H1 (cell line): ENCODE data around the gene VDR. TPM values are rescaled to one million over a fixed set of nuclear protein-coding genes. Genes with fewer than 3 reads are reported as not detected.

ENCODE experiments used
- CTCF ChIA-PET: fragments of 300-600 bp; sonication (Branson Sonifier 250); formaldehyde crosslinking; loops from one replicate; lab custom pipeline; 2021; ENCODE audit not compliant: partially characterized antibody; lab: Charles Lee
- POLR2A ChIA-PET: fragments of 300-600 bp; sonication (Branson Sonifier 250); formaldehyde crosslinking; loops from one replicate; lab custom pipeline; 2021; ENCODE audit warnings: inconsistent platforms; ENCODE audit not compliant: partially characterized antibody; lab: Charles Lee
- DNase-seq, 2 experiments: peaks; one replicate each; pipeline versions ENCODE4 v3.0.0 to v3.0.0-alpha.2; 2010 to 2022; ENCODE audit warnings: low spot score in 2 of 2, low read depth in 1 of 2, mixed read lengths in 1 of 2
- FAIRE-seq: peaks from 2 replicates; lab custom pipeline; 2011; peaks lifted over from hg19 to GRCh38; lab: Jason Lieb, UNC
- H2AFZ ChIP-seq: 2 replicates; pipeline ENCODE4 v1.8.1; 2012; ENCODE audit warnings: low read length, inconsistent platforms
- H2AK5ac ChIP-seq: 2 replicates; pipeline ENCODE4 v1.6.1; 2013; ENCODE audit warnings: low read depth, low read length
- H2BK120ac ChIP-seq: replicated peaks from 2 replicates; pipeline ENCODE3; 2013; ENCODE audit warnings: low read depth, low read length, inconsistent platforms
- H2BK12ac ChIP-seq: 2 replicates; pipeline ENCODE4 v1.6.1; 2013; ENCODE audit warnings: low read depth, low read length
- H2BK15ac ChIP-seq: 2 replicates; pipeline ENCODE4 v1.6.1; 2013; ENCODE audit warnings: low read length
- H2BK20ac ChIP-seq: 2 replicates; pipeline ENCODE4 v1.6.1; 2013; ENCODE audit warnings: low read length
- H2BK5ac ChIP-seq: 2 replicates; pipeline ENCODE4 v1.6.1; 2013; ENCODE audit warnings: low read depth, low read length
- H3K14ac ChIP-seq: 2 replicates; pipeline ENCODE4 v1.6.1; 2013; ENCODE audit warnings: inconsistent platforms; ENCODE audit not compliant: insufficient read length
- H3K18ac ChIP-seq: 2 replicates; pipeline ENCODE4 v1.6.1; 2013; ENCODE audit warnings: low read length; ENCODE audit errors: extremely low read depth
- H3K23ac ChIP-seq: 2 replicates; pipeline ENCODE4 v1.6.1; 2013; ENCODE audit warnings: inconsistent platforms; ENCODE audit not compliant: insufficient read length
- H3K23me2 ChIP-seq: 2 replicates; pipeline ENCODE4 v1.6.1; 2013; ENCODE audit warnings: low read depth, low read length
- H3K27ac ChIP-seq: 2 replicates; pipeline ENCODE4 v1.6.1; 2011; ENCODE audit warnings: low read depth, low read length, inconsistent platforms
- H3K27me3 ChIP-seq, 4 experiments: replicated peaks in 1 of 4; 1 replicate in 1 of 4; 2 replicates in 3 of 4; pipeline versions ENCODE4 v1.6.1 to v1.8.1; 2011 to 2013; ENCODE audit warnings: low read length in 3 of 4, mild to moderate bottlenecking in 3 of 4, inconsistent platforms in 2 of 4, mixed read lengths in 2 of 4, moderate library complexity in 1 of 4; ENCODE audit not compliant: control insufficient read depth in 3 of 4, insufficient read depth in 3 of 4; ENCODE audit errors: extremely low read depth in 1 of 4
- H3K36me3 ChIP-seq, 4 experiments: 2 replicates each; pipeline versions ENCODE4 v1.6.1 to v1.8.1; 2011 to 2013; ENCODE audit warnings: mild to moderate bottlenecking in 4 of 4, low read length in 3 of 4, moderate library complexity in 2 of 4, control low read depth in 1 of 4, inconsistent platforms in 1 of 4; ENCODE audit not compliant: insufficient read depth in 4 of 4, control insufficient read depth in 2 of 4
- H3K4ac ChIP-seq: replicated peaks from 2 replicates; pipeline ENCODE3; 2013; ENCODE audit warnings: low read length, low read depth, mixed read lengths, inconsistent platforms; ENCODE audit not compliant: insufficient read length
- H3K4me1 ChIP-seq, 4 experiments: replicated peaks in 1 of 4; 1 replicate in 1 of 4; 2 replicates in 3 of 4; pipeline versions ENCODE4 v1.6.1 to v1.8.1; 2011 to 2013; ENCODE audit warnings: low read length in 3 of 4, inconsistent platforms in 2 of 4, mixed read lengths in 1 of 4; ENCODE audit not compliant: insufficient read depth in 4 of 4, control insufficient read depth in 3 of 4
- H3K4me2 ChIP-seq, 2 experiments: 2 replicates each; pipeline versions ENCODE4 v1.6.1 to v1.8.1; 2011 to 2013; ENCODE audit warnings: low read depth in 2 of 2, low read length in 2 of 2, control low read depth in 1 of 2, inconsistent platforms in 1 of 2, mild to moderate bottlenecking in 1 of 2; ENCODE audit not compliant: insufficient read depth in 1 of 2
- H3K4me3 ChIP-seq, 4 experiments: fragments of 200-600, 300-600 bp in 1 of 4; sonication (generic), shearing (Covaris generic), sonication (Bioruptor Twin) in 1 of 4; 2 replicates each; pipeline versions ENCODE4 v1.5.1 to v1.8.1; 2011 to 2016; ENCODE audit warnings: low read length in 4 of 4, low read depth in 3 of 4, control low read depth in 2 of 4, inconsistent platforms in 2 of 4, mild to moderate bottlenecking in 2 of 4, mixed read lengths in 1 of 4, moderate library complexity in 1 of 4; ENCODE audit not compliant: insufficient read depth in 2 of 4; ENCODE audit errors: extremely low read depth in 1 of 4
- H3K56ac ChIP-seq: replicated peaks from 2 replicates; pipeline ENCODE3; 2013; ENCODE audit warnings: low read depth, mild to moderate bottlenecking, mixed read lengths, low read length, inconsistent platforms; ENCODE audit not compliant: insufficient read length
- H3K79me1 ChIP-seq: 2 replicates; pipeline ENCODE4 v1.6.1; 2013; ENCODE audit warnings: low read depth, low read length, control low read depth
- H3K79me2 ChIP-seq, 2 experiments: 2 replicates each; pipeline versions ENCODE4 v1.6.1 to v1.8.1; 2012 to 2013; ENCODE audit warnings: low read length in 2 of 2, mild to moderate bottlenecking in 2 of 2, inconsistent platforms in 1 of 2; ENCODE audit not compliant: insufficient read depth in 2 of 2, control insufficient read depth in 1 of 2
- H3K9ac ChIP-seq, 4 experiments: replicated peaks in 1 of 4; 1 replicate in 1 of 4; 2 replicates in 3 of 4; pipeline versions ENCODE4 v1.6.1 to v1.8.1; 2011 to 2013; ENCODE audit warnings: low read depth in 3 of 4, low read length in 3 of 4, control low read depth in 2 of 4, mild to moderate bottlenecking in 2 of 4, moderate library complexity in 2 of 4, inconsistent platforms in 1 of 4; ENCODE audit errors: extremely low read depth in 1 of 4
- H3K9me3 ChIP-seq, 2 experiments: 2 replicates each; pipeline versions ENCODE4 v1.6.1 to v1.8.1; 2012 to 2013; ENCODE audit warnings: mild to moderate bottlenecking in 2 of 2, moderate library complexity in 2 of 2, control low read depth in 1 of 2, inconsistent platforms in 1 of 2, low read depth in 1 of 2, low read length in 1 of 2, mixed read lengths in 1 of 2; ENCODE audit not compliant: insufficient read depth in 2 of 2
- H4K20me1 ChIP-seq, 2 experiments: replicated peaks in 1 of 2; 2 replicates each; pipeline versions ENCODE3 to v1.8.1; 2011 to 2013; ENCODE audit warnings: inconsistent platforms in 2 of 2, low read length in 2 of 2, mild to moderate bottlenecking in 1 of 2; ENCODE audit not compliant: insufficient read depth in 2 of 2, control insufficient read depth in 1 of 2
- H4K5ac ChIP-seq: 2 replicates; pipeline ENCODE4 v1.6.1; 2013; ENCODE audit warnings: low read length, low read depth, mixed read lengths, inconsistent platforms; ENCODE audit not compliant: insufficient read length
- H4K8ac ChIP-seq: 2 replicates; pipeline ENCODE4 v1.8.0; 2013; ENCODE audit warnings: mild to moderate bottlenecking, moderate library complexity, low read length, inconsistent platforms; ENCODE audit not compliant: insufficient read depth; ENCODE audit errors: extremely low read depth
- H4K91ac ChIP-seq: replicated peaks from 2 replicates; pipeline ENCODE3; 2013; ENCODE audit warnings: low read length, mixed read lengths, inconsistent platforms; ENCODE audit not compliant: insufficient read length
- CHD2 ChIP-seq: IDR thresholded peaks from 2 replicates; pipeline ENCODE4 v1.6.1; 2012; ENCODE audit warnings: low read length, improper control_type of control experiment
- CTBP2 ChIP-seq: IDR thresholded peaks from 2 replicates; pipeline ENCODE4 v1.7.0; 2011; ENCODE audit warnings: borderline replicate concordance, mild to moderate bottlenecking, moderate library complexity, mixed read lengths, low read length; ENCODE audit not compliant: insufficient read depth, insufficient read length
- EGR1 ChIP-seq: IDR thresholded peaks from 2 replicates; pipeline ENCODE4 v1.6.1; 2011; ENCODE audit warnings: low read depth, low read length, borderline replicate concordance
- HDAC6 ChIP-seq: IDR thresholded peaks from one replicate; pipeline ENCODE4 v1.7.1; 2012; ENCODE audit warnings: low read depth, mild to moderate bottlenecking, inconsistent platforms, low read length, moderate library complexity
- JUN ChIP-seq: IDR thresholded peaks from 2 replicates; pipeline ENCODE4 v1.6.1; 2011; ENCODE audit warnings: low read depth, mild to moderate bottlenecking, improper control_type of control experiment, low read length
- KDM5A ChIP-seq: fragments of 200-600 bp; IDR thresholded peaks from 2 replicates; pipeline ENCODE4 v1.7.1; 2012; ENCODE audit warnings: mild to moderate bottlenecking, low read length, inconsistent platforms, mixed read lengths
- PHF8 ChIP-seq: fragments of 200-600 bp; sonication (generic); conservative IDR thresholded peaks from 2 replicates; pipeline ENCODE4 v1.7.1; 2012; ENCODE audit warnings: low read depth, mild to moderate bottlenecking, inconsistent platforms, low read length, moderate library complexity
- POU5F1 ChIP-seq: IDR thresholded peaks from 2 replicates; pipeline ENCODE4 v1.6.1; 2011; ENCODE audit warnings: low read depth, mild to moderate bottlenecking, low read length, moderate library complexity
- SP2 ChIP-seq: IDR thresholded peaks from 2 replicates; pipeline ENCODE4 v1.6.1; 2012; ENCODE audit warnings: mild to moderate bottlenecking, low read length, inconsistent platforms
- TEAD4 ChIP-seq: IDR thresholded peaks from 2 replicates; pipeline ENCODE4 v1.6.1; 2012; ENCODE audit warnings: low read depth, low read length, inconsistent platforms, mixed read lengths
- YY1 ChIP-seq: IDR thresholded peaks from 2 replicates; pipeline ENCODE4 v1.6.1; 2011; ENCODE audit warnings: low read depth, mild to moderate bottlenecking, low read length
- WGBS, 2 experiments: shearing (Covaris generic) in 1 of 2; methylation state at CpG; one replicate each; pipeline versions ENCODE4 v1.1.6 to v1.1.7; 2013 to 2015; ENCODE audit warnings: low lambda C conversion rate in 2 of 2, mixed read lengths in 2 of 2, inconsistent platforms in 1 of 2, low coverage in 1 of 2, missing lambda C conversion rate in 1 of 2; ENCODE audit not compliant: insufficient replicate concordance in 2 of 2, insufficient coverage in 1 of 2, insufficient read length in 1 of 2; ENCODE audit errors: extremely low coverage in 1 of 2, missing lambda C conversion rate in 1 of 2; 5-methylcytosine and 5-hydroxymethylcytosine counted together
- polyA plus RNA-seq, 7 experiments: library from polyadenylated mRNA; depleted of rRNA in 3 of 7; stranded (reverse) in 5 of 7; unstranded in 2 of 7; fragments of >200 nt in 5 of 7; fragments of 200-250 nt in 2 of 7; gene quantifications; 1 replicate in 5 of 7; 2 replicates in 1 of 7; 4 replicates in 1 of 7; pipeline versions ENCODE4 v1.2.1 to v1.2.3, GENCODE V29; 2011 to 2013; ENCODE audit warnings: missing spikeins in 2 of 7, mixed read lengths in 2 of 7
- total RNA-seq: library from RNA; stranded (reverse); fragmentation: NEBNext Ultra II Directional; extraction: Animal tissue kit (Norgen Biotek cat#: 25700); gene quantifications from 2 replicates; pipeline ENCODE4 v1.2.1, GENCODE V29; 2021

Gene VDR
- total and polyA plus RNA-seq, 2 of the 8 experiments (the other 6 are each of a cell fraction or from before 2014, with no cell fraction given) = 0.44 to 0.65 TPM

GRCh38 chr12:47868552-47869031 is 36.2 kb downstream of the VDR start:
- no peak overlapping the region for H2AFZ ChIP-seq
- no peaks in the 10 kb centered on the region for H3K9me3 ChIP-seq
- no peak overlapping the region for H2AK5ac ChIP-seq
- H3K23me2 ChIP-seq = no peaks in the 10 kb centered on the region
- H3K4ac ChIP-seq = no peak overlapping the region
- no peaks in the 10 kb centered on the region for H3K27me3 ChIP-seq
- H3K4me2 ChIP-seq = no peak overlapping the region
- no peaks in the 10 kb centered on the region for H3K79me1 ChIP-seq
- H3K27ac ChIP-seq = no peak overlapping the region
- H4K91ac ChIP-seq = no peak overlapping the region
- ChIA-PET POLR2A (interaction anchor here (0.9 kb wide), 1 partner anchor 31 kb away, joined by 3 read pairs; no protein-coding TSS in a partner anchor), CTCF (interaction anchor here (0.8 to 4.2 kb wide), 10 partner anchors 11 to 154 kb away, joined by 3 to 28 read pairs (median 4); partner anchors contain the start of gene VDR)
- no peak overlapping the region for H3K23ac ChIP-seq
- no peak overlapping the region for H2BK12ac ChIP-seq
- H3K56ac ChIP-seq = no peak overlapping the region
- H3K79me2 ChIP-seq = no peaks in the 10 kb centered on the region
- no peak overlapping the region for H4K5ac ChIP-seq
- no peak overlapping the region for H2BK15ac ChIP-seq
- H2BK120ac ChIP-seq = no peak overlapping the region
- no peaks in the 10 kb centered on the region for H3K36me3 ChIP-seq
- FAIRE-seq (no peak), DNase-seq (no peak)
- H3K4me3 ChIP-seq = no peak overlapping the region
- 85% methylated on average over 8 of the region's 8 CpGs; no CpG with 5 or more reads in 1 of the 2 experiments for WGBS, 2 experiments
- H3K4me1 ChIP-seq = no peaks in the 10 kb centered on the region
- H4K8ac ChIP-seq = no peak overlapping the region
- no peak overlapping the region for H2BK20ac ChIP-seq
- no peak overlapping the region for H3K18ac ChIP-seq
- H4K20me1 ChIP-seq = no peaks in the 10 kb centered on the region
- no peak overlapping the region for H3K14ac ChIP-seq
- no peak overlapping the region for H3K9ac ChIP-seq
- no peak overlapping the region for H2BK5ac ChIP-seq
- TF ChIP-seq SP2 = no peak
- no peak for TF ChIP-seq PHF8
- no peak for TF ChIP-seq TEAD4
- TF ChIP-seq POU5F1 = no peak
- no peak for TF ChIP-seq HDAC6
- no peak for TF ChIP-seq JUN
- TF ChIP-seq EGR1 = no peak
- TF ChIP-seq CHD2 = no peak
- no peak for TF ChIP-seq CTBP2
- TF ChIP-seq KDM5A = no peak
- no peak for TF ChIP-seq YY1
